GM12878 (cell line): Measurements from ENCODE around the gene GAS6.

Experiments
- BMI1 ChIP-seq: fragments of 450-650 bp; IDR thresholded peaks from 2 replicates; pipeline ENCODE4 v1.6.1; 2016; ENCODE audit warnings: mild to moderate bottlenecking, moderate library complexity, borderline replicate concordance
- BRCA1 ChIP-seq: IDR thresholded peaks from 2 replicates; pipeline ENCODE4 v1.6.1; 2011; ENCODE audit warnings: low read depth, low read length, improper control_type of control experiment
- CHD2 ChIP-seq: IDR thresholded peaks from 2 replicates; pipeline ENCODE4 v1.6.1; 2011; ENCODE audit warnings: low read depth, low read length, improper control_type of control experiment, borderline replicate concordance
- CHD4 ChIP-seq: fragments of 200-600 bp; sonication (generic); IDR thresholded peaks from 2 replicates; pipeline ENCODE4 v1.6.1; 2016; ENCODE audit warnings: mild to moderate bottlenecking
- GABPA ChIP-seq: IDR thresholded peaks from 2 replicates; pipeline ENCODE4 v1.6.1; 2014; ENCODE audit warnings: antibody characterized with exemption, low read depth, mild to moderate bottlenecking, inconsistent platforms
- POLR2A ChIP-seq: IDR thresholded peaks from 2 replicates; pipeline ENCODE4 v1.6.1; 2011; ENCODE audit warnings: low read depth, mild to moderate bottlenecking, low read length
- RAD21 ChIP-seq: IDR thresholded peaks from 2 replicates; pipeline ENCODE4 v1.6.1; 2011; ENCODE audit warnings: mild to moderate bottlenecking, low read depth, low read length, moderate library complexity; ENCODE audit not compliant: insufficient read depth
- SIN3A ChIP-seq: IDR thresholded peaks from 2 replicates; pipeline ENCODE4 v1.6.1; 2012; ENCODE audit warnings: low read depth, low read length, improper control_type of control experiment
- SIX5 ChIP-seq: IDR thresholded peaks from 2 replicates; pipeline ENCODE4 v1.6.1; 2011; ENCODE audit warnings: mild to moderate bottlenecking, low read depth, low read length, moderate library complexity; ENCODE audit not compliant: severe bottlenecking
- TARDBP ChIP-seq: IDR thresholded peaks from 2 replicates; pipeline ENCODE4 v1.6.1; 2016; ENCODE audit warnings: borderline replicate concordance
- TCF7 ChIP-seq: IDR thresholded peaks from 2 replicates; pipeline ENCODE4 v1.6.1; 2014; ENCODE audit warnings: antibody characterized with exemption, borderline replicate concordance
- ZNF274 ChIP-seq: IDR thresholded peaks from one replicate; pipeline ENCODE4 v1.8.0; 2011; ENCODE audit not compliant: insufficient read length, insufficient read depth
- TF ChIP-seq, protein P1 (sequence below), 3 experiments: IDR thresholded peaks in 2 of 3; conservative IDR thresholded peaks in 1 of 3; 2 replicates each; pipeline ENCODE4 v1.5.1; 2011; ENCODE audit warnings: low read depth in 3 of 3, low read length in 3 of 3, mild to moderate bottlenecking in 3 of 3, control low read depth in 2 of 3, moderate library complexity in 2 of 3, inconsistent platforms in 1 of 3, mixed read lengths in 1 of 3; ENCODE audit not compliant: control insufficient read depth in 2 of 3, insufficient read depth in 1 of 3; ENCODE audit errors: extremely low read depth in 1 of 3
- TF ChIP-seq, protein P2 (sequence below): IDR thresholded peaks from 2 replicates; pipeline ENCODE4 v1.6.1; 2011; ENCODE audit warnings: low read depth, low read length, improper control_type of control experiment, borderline replicate concordance

DNA sequence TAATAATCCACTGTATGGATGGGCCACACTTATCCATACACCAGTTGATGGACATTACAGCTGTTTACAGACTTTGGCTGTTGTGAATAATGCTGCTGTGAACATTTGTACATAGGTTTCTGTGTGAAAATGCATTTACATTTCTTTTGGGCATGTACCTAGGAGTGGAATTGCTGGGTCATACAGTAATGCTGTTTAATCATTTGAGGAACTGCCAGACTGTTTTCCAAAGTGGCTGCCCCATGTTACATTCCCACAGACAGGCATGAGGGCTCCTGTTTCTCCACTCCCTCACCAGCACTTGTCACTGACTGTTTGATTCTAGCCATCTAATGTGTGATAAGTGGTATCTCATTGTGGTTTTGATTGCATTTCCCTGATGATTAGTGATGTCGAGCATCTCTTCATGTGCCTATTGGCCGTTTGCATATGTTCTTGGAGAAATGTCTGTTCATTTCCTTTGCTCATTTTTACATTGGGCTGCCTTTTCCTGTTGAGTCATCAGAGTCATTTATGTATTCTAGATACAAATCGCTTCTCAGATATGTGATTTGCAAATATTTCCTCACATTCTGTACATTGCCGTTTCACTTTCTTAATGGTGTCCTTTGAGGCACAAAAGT is 92.1 kb downstream of the GAS6 start:
- TF ChIP-seq, protein P1, sequence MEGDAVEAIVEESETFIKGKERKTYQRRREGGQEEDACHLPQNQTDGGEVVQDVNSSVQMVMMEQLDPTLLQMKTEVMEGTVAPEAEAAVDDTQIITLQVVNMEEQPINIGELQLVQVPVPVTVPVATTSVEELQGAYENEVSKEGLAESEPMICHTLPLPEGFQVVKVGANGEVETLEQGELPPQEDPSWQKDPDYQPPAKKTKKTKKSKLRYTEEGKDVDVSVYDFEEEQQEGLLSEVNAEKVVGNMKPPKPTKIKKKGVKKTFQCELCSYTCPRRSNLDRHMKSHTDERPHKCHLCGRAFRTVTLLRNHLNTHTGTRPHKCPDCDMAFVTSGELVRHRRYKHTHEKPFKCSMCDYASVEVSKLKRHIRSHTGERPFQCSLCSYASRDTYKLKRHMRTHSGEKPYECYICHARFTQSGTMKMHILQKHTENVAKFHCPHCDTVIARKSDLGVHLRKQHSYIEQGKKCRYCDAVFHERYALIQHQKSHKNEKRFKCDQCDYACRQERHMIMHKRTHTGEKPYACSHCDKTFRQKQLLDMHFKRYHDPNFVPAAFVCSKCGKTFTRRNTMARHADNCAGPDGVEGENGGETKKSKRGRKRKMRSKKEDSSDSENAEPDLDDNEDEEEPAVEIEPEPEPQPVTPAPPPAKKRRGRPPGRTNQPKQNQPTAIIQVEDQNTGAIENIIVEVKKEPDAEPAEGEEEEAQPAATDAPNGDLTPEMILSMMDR (IDR thresholded peaks at IDR 0.05 in 2 of 3, conservative IDR thresholded peaks at IDR 0.05 in 1 of 3; ENCODE audit: control insufficient read depth in 2 of 3, extremely low read depth in 1 of 3, insufficient read depth in 1 of 3, low read depth in 3 of 3, low read length in 3 of 3) = no peak
- TF ChIP-seq SIN3A (no peak), CHD4 (no peak), POLR2A (no peak), TARDBP (no peak), CHD2 (no peak), ZNF274 (no peak), BRCA1 (no peak), GABPA (no peak), BMI1 (no peak), TCF7 (no peak), SIX5 (no peak), RAD21 (no peak)
- TF ChIP-seq, protein P2, sequence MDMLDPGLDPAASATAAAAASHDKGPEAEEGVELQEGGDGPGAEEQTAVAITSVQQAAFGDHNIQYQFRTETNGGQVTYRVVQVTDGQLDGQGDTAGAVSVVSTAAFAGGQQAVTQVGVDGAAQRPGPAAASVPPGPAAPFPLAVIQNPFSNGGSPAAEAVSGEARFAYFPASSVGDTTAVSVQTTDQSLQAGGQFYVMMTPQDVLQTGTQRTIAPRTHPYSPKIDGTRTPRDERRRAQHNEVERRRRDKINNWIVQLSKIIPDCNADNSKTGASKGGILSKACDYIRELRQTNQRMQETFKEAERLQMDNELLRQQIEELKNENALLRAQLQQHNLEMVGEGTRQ = no peak
